Parathyroid adenoma (tissue), 2 donors: ENCODE results near the gene EED.

Experiments used
- H2AFZ ChIP-seq: fragments of 300-600 bp; sonication (generic); one replicate; pipeline ENCODE4 v1.7.0; 2017; ENCODE audit warnings: antibody characterized with exemption, mild to moderate bottlenecking
- H3K27ac ChIP-seq: fragments of 300-600 bp; sonication (generic); one replicate; pipeline ENCODE4 v1.7.0; 2017
- H3K27me3 ChIP-seq: fragments of 300-600 bp; sonication (generic); one replicate; pipeline ENCODE4 v1.7.0; 2017; ENCODE audit warnings: low read length; ENCODE audit not compliant: control insufficient read depth, insufficient read depth
- H3K36me3 ChIP-seq: fragments of 300-600 bp; sonication (generic); one replicate; pipeline ENCODE4 v1.7.0; 2017; ENCODE audit warnings: low read length; ENCODE audit not compliant: control insufficient read depth, insufficient read depth
- H3K4me1 ChIP-seq: fragments of 300-600 bp; sonication (generic); one replicate; pipeline ENCODE4 v1.7.0; 2017; ENCODE audit warnings: control low read depth
- H3K4me2 ChIP-seq: fragments of 300-600 bp; sonication (generic); one replicate; pipeline ENCODE4 v1.7.0; 2017; ENCODE audit warnings: low read length
- H3K4me3 ChIP-seq: fragments of 300-600 bp; sonication (generic); one replicate; pipeline ENCODE4 v1.7.0; 2017; ENCODE audit warnings: low read depth, low read length
- H3K79me2 ChIP-seq: fragments of 300-600 bp; sonication (generic); one replicate; pipeline ENCODE4 v1.7.0; 2017; ENCODE audit warnings: control low read depth
- H3K9ac ChIP-seq: fragments of 300-600 bp; sonication (generic); one replicate; pipeline ENCODE4 v1.7.0; 2017; ENCODE audit warnings: mild to moderate bottlenecking
- H3K9me3 ChIP-seq: fragments of 300-600 bp; sonication (generic); one replicate; pipeline ENCODE4 v1.7.0; 2017; ENCODE audit warnings: low read length; ENCODE audit not compliant: control insufficient read depth
- TF ChIP-seq, protein P1 (sequence below): fragments of 300-600 bp; sonication (generic); IDR thresholded peaks from one replicate; pipeline ENCODE4 v1.7.0; 2017; ENCODE audit warnings: antibody characterized with exemption, mild to moderate bottlenecking
- donor health status: primary hyperparathyroidism.

EED gene

DNA sequence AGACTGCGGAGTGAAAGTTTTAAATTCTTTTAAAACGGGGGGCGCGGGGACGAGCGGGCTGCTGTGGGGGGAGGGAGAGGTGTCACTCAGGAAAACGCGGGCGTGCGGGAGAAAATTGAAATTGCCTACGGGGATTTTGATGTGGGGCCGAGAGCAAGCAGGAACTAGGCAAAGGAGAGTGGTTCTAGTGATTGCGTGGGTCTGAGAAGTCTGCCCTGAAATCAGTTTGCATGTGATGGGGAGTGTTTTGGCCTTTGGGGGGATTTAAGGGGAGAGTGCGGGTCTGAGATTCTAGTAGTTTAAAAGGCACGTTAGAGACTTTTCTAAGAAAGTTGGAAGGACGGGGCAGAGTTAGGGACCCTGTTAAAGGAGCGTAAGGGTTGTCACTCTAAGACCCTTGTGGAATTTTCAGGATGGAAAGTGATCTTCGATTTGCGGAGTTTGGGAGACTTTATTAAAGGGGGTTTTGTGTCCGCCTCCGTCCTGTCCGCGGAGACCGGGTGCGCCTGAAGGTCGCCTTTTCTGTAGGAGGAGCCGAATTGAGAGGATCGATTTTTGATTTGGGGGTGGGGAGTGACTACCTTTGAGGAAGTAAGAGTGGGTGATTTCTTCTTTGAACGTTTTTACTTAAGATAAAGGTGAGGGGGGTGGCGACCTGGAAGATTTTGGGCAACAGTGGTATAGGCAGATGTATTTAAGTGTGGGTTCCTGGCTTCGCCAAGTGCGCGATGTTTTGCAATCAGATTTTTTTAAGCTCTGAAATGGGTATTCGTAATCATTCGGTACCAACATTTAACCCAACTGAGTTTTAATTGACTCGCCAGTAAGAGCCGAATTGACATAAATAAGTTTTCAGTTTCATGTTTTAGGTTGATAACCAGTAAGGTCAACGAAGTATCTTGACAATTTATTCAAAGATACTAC is 1.1 kb downstream of the EED start:
- H3K9me3 ChIP-seq, result no peaks in the 10 kb centered on the region
- H3K36me3 ChIP-seq, result no peaks in the 10 kb centered on the region
- peak overlapping the region; percentile 93 for H2AFZ ChIP-seq
- H3K79me2 ChIP-seq, result peaks cover 15% of the 10 kb centered on the region
- H3K4me3 ChIP-seq, result peak overlapping the region; percentile 94
- peak overlapping the region; percentile 99 for H3K27ac ChIP-seq
- no peak overlapping the region for H3K9ac ChIP-seq
- TF ChIP-seq, protein P1, sequence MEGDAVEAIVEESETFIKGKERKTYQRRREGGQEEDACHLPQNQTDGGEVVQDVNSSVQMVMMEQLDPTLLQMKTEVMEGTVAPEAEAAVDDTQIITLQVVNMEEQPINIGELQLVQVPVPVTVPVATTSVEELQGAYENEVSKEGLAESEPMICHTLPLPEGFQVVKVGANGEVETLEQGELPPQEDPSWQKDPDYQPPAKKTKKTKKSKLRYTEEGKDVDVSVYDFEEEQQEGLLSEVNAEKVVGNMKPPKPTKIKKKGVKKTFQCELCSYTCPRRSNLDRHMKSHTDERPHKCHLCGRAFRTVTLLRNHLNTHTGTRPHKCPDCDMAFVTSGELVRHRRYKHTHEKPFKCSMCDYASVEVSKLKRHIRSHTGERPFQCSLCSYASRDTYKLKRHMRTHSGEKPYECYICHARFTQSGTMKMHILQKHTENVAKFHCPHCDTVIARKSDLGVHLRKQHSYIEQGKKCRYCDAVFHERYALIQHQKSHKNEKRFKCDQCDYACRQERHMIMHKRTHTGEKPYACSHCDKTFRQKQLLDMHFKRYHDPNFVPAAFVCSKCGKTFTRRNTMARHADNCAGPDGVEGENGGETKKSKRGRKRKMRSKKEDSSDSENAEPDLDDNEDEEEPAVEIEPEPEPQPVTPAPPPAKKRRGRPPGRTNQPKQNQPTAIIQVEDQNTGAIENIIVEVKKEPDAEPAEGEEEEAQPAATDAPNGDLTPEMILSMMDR, result no peak
- no peaks in the 10 kb centered on the region for H3K27me3 ChIP-seq
- H3K4me2 ChIP-seq, result peak overlapping the region; percentile 70
- peaks cover 7% of the 10 kb centered on the region for H3K4me1 ChIP-seq

DNA sequence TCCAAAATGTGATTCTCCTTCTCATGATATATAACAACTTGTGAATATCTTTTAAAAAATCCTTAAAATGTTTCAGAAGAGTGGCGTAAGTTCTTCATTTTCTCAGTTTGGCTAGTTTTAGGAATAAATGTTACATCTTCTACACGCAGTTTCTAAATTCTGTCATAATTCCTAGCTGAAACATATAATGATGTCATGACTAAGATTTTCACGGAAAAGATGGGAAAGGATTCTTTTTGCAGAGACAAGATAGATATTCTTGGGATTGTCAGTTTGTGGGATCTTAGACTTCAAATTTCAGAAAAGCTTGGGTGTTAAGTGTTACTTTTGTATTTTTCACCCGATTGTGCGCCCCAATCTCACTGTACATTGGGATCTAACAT is 1.7 kb downstream of the EED start:
- H3K27ac ChIP-seq, result no peak overlapping the region
- H3K4me2 ChIP-seq, result peak overlapping the region; percentile 70
- no peak overlapping the region for H2AFZ ChIP-seq
- no peak overlapping the region for H3K9ac ChIP-seq
- H3K4me1 ChIP-seq, result peaks cover 7% of the 10 kb centered on the region
- H3K79me2 ChIP-seq, result peaks cover 15% of the 10 kb centered on the region
- TF ChIP-seq, protein P1, result no peak
- no peaks in the 10 kb centered on the region for H3K27me3 ChIP-seq
- no peaks in the 10 kb centered on the region for H3K36me3 ChIP-seq
- peak overlapping the region; percentile 94 for H3K4me3 ChIP-seq
- no peaks in the 10 kb centered on the region for H3K9me3 ChIP-seq

DNA sequence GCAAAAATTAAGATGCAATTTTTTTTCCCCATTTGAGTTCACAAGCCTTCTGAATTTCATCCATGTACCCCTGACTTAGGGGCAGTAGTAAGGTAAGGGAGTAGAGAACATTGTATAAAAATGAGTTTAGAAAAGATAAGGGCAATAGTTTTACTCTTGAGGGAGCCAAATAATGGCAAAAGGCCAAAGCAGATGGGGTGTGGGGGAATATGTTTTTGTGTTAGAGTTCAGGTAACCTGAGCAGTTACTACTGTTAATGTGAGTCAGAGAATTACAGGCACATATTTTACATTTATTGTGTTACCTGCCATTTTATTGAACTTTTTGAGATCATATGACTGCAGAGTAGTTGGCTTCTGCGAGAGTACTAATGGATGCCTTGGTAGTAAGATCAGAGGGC is 3.1 kb downstream of the EED start:
- no peaks in the 10 kb centered on the region for H3K9me3 ChIP-seq
- no peaks in the 10 kb centered on the region for H3K36me3 ChIP-seq
- no peak overlapping the region for H3K4me2 ChIP-seq
- no peak overlapping the region for H2AFZ ChIP-seq
- peaks cover 7% of the 10 kb centered on the region for H3K4me1 ChIP-seq
- H3K4me3 ChIP-seq, result no peak overlapping the region
- H3K27ac ChIP-seq, result no peak overlapping the region
- no peak overlapping the region for H3K9ac ChIP-seq
- H3K27me3 ChIP-seq, result no peaks in the 10 kb centered on the region
- TF ChIP-seq, protein P1, result no peak
- H3K79me2 ChIP-seq, result peaks cover 15% of the 10 kb centered on the region

DNA sequence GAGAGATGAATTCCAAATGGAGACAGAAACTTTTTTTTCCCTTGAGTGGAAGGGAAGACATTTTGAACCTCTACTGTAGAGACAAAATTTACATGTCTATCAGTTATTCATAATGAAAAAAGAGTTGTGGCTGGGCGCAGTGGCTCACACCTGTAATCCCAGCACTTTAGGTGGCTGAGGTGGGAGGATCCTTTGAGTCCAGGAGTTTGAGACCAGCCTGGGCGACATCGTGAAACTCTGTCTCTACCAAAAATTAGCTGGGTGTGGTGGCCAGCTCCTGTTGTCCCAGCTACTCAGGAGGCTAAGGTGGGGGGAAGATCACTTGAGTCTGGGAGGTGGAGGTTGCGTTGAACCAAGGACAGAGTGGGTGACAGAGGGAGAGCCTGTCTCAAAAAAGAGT is 4.1 kb downstream of the EED start:
- H3K27ac ChIP-seq, result no peak overlapping the region
- H3K4me2 ChIP-seq, result no peak overlapping the region
- no peak overlapping the region for H3K4me3 ChIP-seq
- no peak overlapping the region for H3K9ac ChIP-seq
- no peaks in the 10 kb centered on the region for H3K9me3 ChIP-seq
- TF ChIP-seq, protein P1, result no peak
- peaks cover 7% of the 10 kb centered on the region for H3K4me1 ChIP-seq
- no peak overlapping the region for H2AFZ ChIP-seq
- no peaks in the 10 kb centered on the region for H3K27me3 ChIP-seq
- peaks cover 15% of the 10 kb centered on the region for H3K79me2 ChIP-seq
- no peaks in the 10 kb centered on the region for H3K36me3 ChIP-seq
